ENCODE measurements around the gene EFCAB3.
"Not testable (repeated sequence)": the region's sequence is repeated elsewhere in the genome, so short reads cannot be mapped to it uniquely, and the experiment has no call there.

The EFCAB3 gene

GRCh38 chr17:62458483-62458882 lies 78.1 kb downstream of the EFCAB3 start:
- H3K27ac ChIP-seq (ENCODE audit: low read depth, low read length); H3K4me3 ChIP-seq (ENCODE audit: low read depth, low read length); H2AFZ ChIP-seq (ENCODE audit: low read length, unreplicated experiment); H3K4me1 ChIP-seq (ENCODE audit: control insufficient read depth, insufficient read depth, low read length, unreplicated experiment); H3K27me3 ChIP-seq (ENCODE audit: insufficient read depth, low read length); H3K36me3 ChIP-seq (ENCODE audit: insufficient read depth, low read length); H3K79me2 ChIP-seq (ENCODE audit: control insufficient read depth, insufficient read depth, low read length, unreplicated experiment): not testable (repeated sequence)

GRCh38 chr17:62464422-62464821 lies 84.1 kb downstream of the EFCAB3 start:
- H2AFZ ChIP-seq (ENCODE audit: low read length, unreplicated experiment); H3K27ac ChIP-seq (ENCODE audit: low read depth, low read length); H3K36me3 ChIP-seq (ENCODE audit: insufficient read depth, low read length); H3K4me3 ChIP-seq (ENCODE audit: low read depth, low read length); H3K4me1 ChIP-seq (ENCODE audit: control insufficient read depth, insufficient read depth, low read length, unreplicated experiment); H3K27me3 ChIP-seq (ENCODE audit: insufficient read depth, low read length); H3K79me2 ChIP-seq (ENCODE audit: control insufficient read depth, insufficient read depth, low read length, unreplicated experiment): not testable (repeated sequence)

GRCh38 chr17:62465271-62465670 lies 84.9 kb downstream of the EFCAB3 start:
- H3K79me2 ChIP-seq (ENCODE audit: control insufficient read depth, insufficient read depth, low read length, unreplicated experiment); H3K4me1 ChIP-seq (ENCODE audit: control insufficient read depth, insufficient read depth, low read length, unreplicated experiment); H3K36me3 ChIP-seq (ENCODE audit: insufficient read depth, low read length); H3K27me3 ChIP-seq (ENCODE audit: insufficient read depth, low read length); H2AFZ ChIP-seq (ENCODE audit: low read length, unreplicated experiment); H3K27ac ChIP-seq (ENCODE audit: low read depth, low read length); H3K4me3 ChIP-seq (ENCODE audit: low read depth, low read length): not testable (repeated sequence)
